K562 (cell line): Measurements from ENCODE around the gene KPNA1. TPM values are rescaled to one million over a fixed set of nuclear protein-coding genes. Genes with fewer than 3 reads are reported as not detected.

Experiments
- CHD1 ChIP-seq: fragments of 200-600 bp; sonication (generic); IDR thresholded peaks from one replicate; pipeline ENCODE4 v1.6.1; 2012; ENCODE audit warnings: mild to moderate bottlenecking, moderate library complexity, low read length, inconsistent platforms
- CREB5 ChIP-seq: fragments of 250-450 bp; sonication (Bioruptor Pico); IDR thresholded peaks from 2 replicates; pipeline ENCODE4 v1.5.0; 2020; ENCODE audit warnings: mild to moderate bottlenecking
- EP300 ChIP-seq: IDR thresholded peaks from 2 replicates; pipeline ENCODE4 v1.6.1; 2012; ENCODE audit warnings: low read length, improper control_type of control experiment
- HES1 ChIP-seq: fragments of 450-650 bp; IDR thresholded peaks from 2 replicates; pipeline ENCODE4 v1.6.1; 2016; ENCODE audit warnings: low read depth, mild to moderate bottlenecking, moderate library complexity
- MYC ChIP-seq, 2 experiments: fragments of 250-450 bp in 1 of 2; sonication (Bioruptor Pico) in 1 of 2; IDR thresholded peaks; 2 replicates each; pipeline versions ENCODE4 v1.5.1 to v1.6.1; 2012 to 2021; ENCODE audit warnings: low read depth in 2 of 2, borderline replicate concordance in 1 of 2, improper control_type of control experiment in 1 of 2, low read length in 1 of 2, mild to moderate bottlenecking in 1 of 2, moderate library complexity in 1 of 2
- NFYB ChIP-seq: IDR thresholded peaks from 2 replicates; pipeline ENCODE4 v1.6.1; 2011; ENCODE audit warnings: mild to moderate bottlenecking, moderate library complexity; ENCODE audit not compliant: insufficient read length; ENCODE audit errors: extremely low read depth
- PCBP2 ChIP-seq: fragments of 200-400 bp; formaldehyde crosslinking; IDR thresholded peaks from 2 replicates; pipeline ENCODE4 v1.6.1; 2018; ENCODE audit warnings: low read length, low read depth, mild to moderate bottlenecking, moderate library complexity; ENCODE audit not compliant: poor library complexity, severe bottlenecking
- PRDM10 ChIP-seq: fragments of 450-650 bp; IDR thresholded peaks from 2 replicates; pipeline ENCODE4 v1.6.1; 2018; ENCODE audit not compliant: partially characterized antibody
- RUNX1 ChIP-seq: sonication (generic); IDR thresholded peaks from 2 replicates; pipeline ENCODE4 v1.6.1; 2016; ENCODE audit warnings: antibody characterized with exemption, low read depth
- SMAD4 ChIP-seq: fragments of 250-450 bp; sonication (Bioruptor Pico); conservative IDR thresholded peaks from 2 replicates; pipeline ENCODE4 v1.8.0; 2021; ENCODE audit warnings: inconsistent platforms, mild to moderate bottlenecking, moderate library complexity
- SNIP1 ChIP-seq: fragments of 450-650 bp; IDR thresholded peaks from 2 replicates; pipeline ENCODE4 v1.7.1; 2017; ENCODE audit warnings: low read depth, mild to moderate bottlenecking
- TCF7L2 ChIP-seq: fragments of 150-350 bp; IDR thresholded peaks from 2 replicates; pipeline ENCODE4 v1.6.1; 2016; ENCODE audit warnings: low read depth, mild to moderate bottlenecking, low read length, moderate library complexity
- YY1 ChIP-seq, 3 experiments: IDR thresholded peaks; 2 replicates each; pipeline ENCODE4 v1.6.1; 2011; ENCODE audit warnings: low read length in 2 of 3, mild to moderate bottlenecking in 2 of 3, moderate library complexity in 2 of 3, borderline replicate concordance in 1 of 3, control low read depth in 1 of 3, low read depth in 1 of 3; ENCODE audit not compliant: insufficient read depth in 3 of 3, insufficient replicate concordance in 2 of 3, control insufficient read depth in 1 of 3, insufficient read length in 1 of 3; ENCODE audit errors: extremely low read depth in 1 of 3
- ZBTB33 ChIP-seq: sonication (generic); formaldehyde crosslinking; IDR thresholded peaks from 2 replicates; pipeline ENCODE4 v1.8.1; 2023; ENCODE audit warnings: mild to moderate bottlenecking, missing genetic modification reagents
- ZNF354B ChIP-seq: fragments of 250-450 bp; sonication (Bioruptor Pico); IDR thresholded peaks from 2 replicates; pipeline ENCODE4 v1.4.0; 2020
- polyA plus RNA-seq, 8 experiments: library from polyadenylated mRNA; depleted of rRNA in 4 of 8; stranded (reverse) in 5 of 8; unstranded in 3 of 8; fragments of >200 nt; fragmentation: Nextera tagmentation in 2 of 8; fragmentation: Illumina TruSeq in 1 of 8; extraction: Ambion mirVana in 2 of 8; extraction: Trizol in 1 of 8; gene quantifications; 2 replicates each; pipeline versions ENCODE4 v1.2.1 to v1.2.3, GENCODE V29; 2011 to 2014; ENCODE audit warnings: inconsistent platforms in 1 of 8, missing spikeins in 1 of 8
- total RNA-seq, 7 experiments: library from RNA; depleted of rRNA in 6 of 7; stranded (reverse); fragments of >200 nt in 6 of 7; fragmentation: Illumina TruSeq in 2 of 7; extraction: Trizol in 2 of 7; gene quantifications; 2 replicates each; pipeline versions ENCODE4 v1.2.1 to v1.2.3, GENCODE V29; 2011 to 2021; ENCODE audit warnings: low replicate concordance in 1 of 7

Gene KPNA1
- total and polyA plus RNA-seq, 9 of the 15 experiments (the other 6 are each of a cell fraction or from before 2014, with no cell fraction given) = 9.3 to 53.8 (median 33.5) TPM

- TF ChIP-seq RUNX1 (no peak), SNIP1 (no peak), SMAD4 (CRISPR knock-in tag) (no peak), EP300 (no peak), CHD1 (no peak), PCBP2 (no peak), TCF7L2 (no peak), MYC (IDR thresholded peaks at IDR 0.05; ENCODE audit: low read depth, low read length) (0 out of 2 replicates have a peak, but pooled peaks have one; percentile 37), MYC (CRISPR knock-in tag; IDR thresholded peaks at IDR 0.05; ENCODE audit: borderline replicate concordance, low read depth) (no peak), CREB5 (CRISPR knock-in tag) (no peak), ZNF354B (CRISPR knock-in tag) (no peak), ZBTB33 (CRISPR knock-in tag) (no peak; the same call in 1 of the 2 replicates), HES1 (no peak), NFYB (no peak), PRDM10 (peak; percentile 64), YY1 (IDR thresholded peaks at IDR 0.05; ENCODE audit: borderline replicate concordance in 1 of 3, control insufficient read depth in 1 of 3, extremely low read depth in 1 of 3, insufficient read depth in 3 of 3, insufficient read length in 1 of 3, insufficient replicate concordance in 2 of 3, low read depth in 1 of 3, low read length in 2 of 3) (peak in 1 of 3 experiments; percentile 61)
Measured at GRCh38 chr3:122564155-122564912, 49.6 kb upstream of the KPNA1 start, which contains the start of the genes DTX3L and PARP9 (continued).
